Measurements from ENCODE around the gene C15orf39.
"Not testable (repeated sequence)": the region's sequence is repeated elsewhere in the genome, so short reads cannot be mapped to it uniquely, and the experiment has no call there.

The C15orf39 gene

GRCh38 chr15:75217012-75217411, 15.3 kb downstream of the C15orf39 start:
- no peaks in the 10 kb centered on the region for H3F3A ChIP-seq (ENCODE audit: insufficient read depth)
- no peak overlapping the region for H3K4me3 ChIP-seq (ENCODE audit: insufficient read depth, low read length, poor library complexity, severe bottlenecking)
- no peak overlapping the region for H3K27ac ChIP-seq (ENCODE audit: low read depth, low read length)
- H3K27me3 ChIP-seq (ENCODE audit: low read length), result no peaks in the 10 kb centered on the region
- H4K20me1 ChIP-seq (ENCODE audit: low read depth, low read length), result no peaks in the 10 kb centered on the region; the same call in 1 of the 2 replicates
- H2AFZ ChIP-seq (ENCODE audit: low read depth, low read length, severe bottlenecking), result no peak overlapping the region
- no peak for TF ChIP-seq CTCF (IDR thresholded peaks at IDR 0.05; ENCODE audit: insufficient read depth, low read length, poor library complexity, severe bottlenecking)
- no peak for TF ChIP-seq EZH2phosphoT487 (conservative IDR thresholded peaks at IDR 0.05; ENCODE audit: low read length)
- H3K36me3 ChIP-seq (ENCODE audit: low read length), result no peaks in the 10 kb centered on the region
- H3K79me2 ChIP-seq (ENCODE audit: insufficient read depth, low read length), result no peaks in the 10 kb centered on the region
- no peak overlapping the region for H3K9ac ChIP-seq (ENCODE audit: low read length)
- H3K9me3 ChIP-seq (ENCODE audit: insufficient read depth, low read length), result no peaks in the 10 kb centered on the region
- no peak overlapping the region for H3K4me2 ChIP-seq (ENCODE audit: low read depth, low read length, poor library complexity, severe bottlenecking)
- no peaks in the 10 kb centered on the region for H3K9me2 ChIP-seq (replicated peaks; ENCODE audit: insufficient read depth, low read length)

GRCh38 chr15:75217574-75217973, 15.9 kb downstream of the C15orf39 start:
- not testable (repeated sequence) for H3F3A ChIP-seq (ENCODE audit: insufficient read depth); H3K9me3 ChIP-seq (ENCODE audit: insufficient read depth, low read length); H3K9ac ChIP-seq (ENCODE audit: low read length); H4K20me1 ChIP-seq (ENCODE audit: low read depth, low read length); H2AFZ ChIP-seq (ENCODE audit: low read depth, low read length, severe bottlenecking); H3K27ac ChIP-seq (ENCODE audit: low read depth, low read length); H3K4me2 ChIP-seq (ENCODE audit: low read depth, low read length, poor library complexity, severe bottlenecking); H3K4me3 ChIP-seq (ENCODE audit: insufficient read depth, low read length, poor library complexity, severe bottlenecking); H3K9me2 ChIP-seq (replicated peaks; ENCODE audit: insufficient read depth, low read length); H3K27me3 ChIP-seq (ENCODE audit: low read length); H3K79me2 ChIP-seq (ENCODE audit: insufficient read depth, low read length); H3K36me3 ChIP-seq (ENCODE audit: low read length)

GRCh38 chr15:75219507-75219929, 17.8 kb downstream of the C15orf39 start:
- not testable (repeated sequence) for H3K4me3 ChIP-seq (ENCODE audit: insufficient read depth, low read length, poor library complexity, severe bottlenecking); H3K27me3 ChIP-seq (ENCODE audit: low read length); H3F3A ChIP-seq (ENCODE audit: insufficient read depth); H3K27ac ChIP-seq (ENCODE audit: low read depth, low read length); H4K20me1 ChIP-seq (ENCODE audit: low read depth, low read length); H3K4me2 ChIP-seq (ENCODE audit: low read depth, low read length, poor library complexity, severe bottlenecking); H3K9me2 ChIP-seq (replicated peaks; ENCODE audit: insufficient read depth, low read length); H3K79me2 ChIP-seq (ENCODE audit: insufficient read depth, low read length); H2AFZ ChIP-seq (ENCODE audit: low read depth, low read length, severe bottlenecking); H3K9ac ChIP-seq (ENCODE audit: low read length); H3K9me3 ChIP-seq (ENCODE audit: insufficient read depth, low read length); H3K36me3 ChIP-seq (ENCODE audit: low read length)

GRCh38 chr15:75223688-75224087, 22.0 kb downstream of the C15orf39 start:
- no peaks in the 10 kb centered on the region for H3K27me3 ChIP-seq (ENCODE audit: low read length)
- H3K9ac ChIP-seq (ENCODE audit: low read length), result no peak overlapping the region
- H3K27ac ChIP-seq (ENCODE audit: low read depth, low read length), result no peak overlapping the region
- H3K9me3 ChIP-seq (ENCODE audit: insufficient read depth, low read length), result no peaks in the 10 kb centered on the region
- no peak overlapping the region for H3K4me2 ChIP-seq (ENCODE audit: low read depth, low read length, poor library complexity, severe bottlenecking)
- no peaks in the 10 kb centered on the region for H3K36me3 ChIP-seq (ENCODE audit: low read length)
- no peaks in the 10 kb centered on the region for H3K79me2 ChIP-seq (ENCODE audit: insufficient read depth, low read length)
- H3K4me3 ChIP-seq (ENCODE audit: insufficient read depth, low read length, poor library complexity, severe bottlenecking), result no peak overlapping the region
- no peak for TF ChIP-seq CTCF (IDR thresholded peaks at IDR 0.05; ENCODE audit: insufficient read depth, low read length, poor library complexity, severe bottlenecking)
- TF ChIP-seq EZH2phosphoT487 (conservative IDR thresholded peaks at IDR 0.05; ENCODE audit: low read length), result no peak
- H3F3A ChIP-seq (ENCODE audit: insufficient read depth), result no peaks in the 10 kb centered on the region
- H2AFZ ChIP-seq (ENCODE audit: low read depth, low read length, severe bottlenecking), result no peak overlapping the region
- H4K20me1 ChIP-seq (ENCODE audit: low read depth, low read length), result no peaks in the 10 kb centered on the region
- H3K9me2 ChIP-seq (replicated peaks; ENCODE audit: insufficient read depth, low read length), result no peaks in the 10 kb centered on the region

All from SU-DHL-6 (cell line).